Fibroblast of mammary gland (primary cell): ENCODE results near the gene SAMD11.

ENCODE experiments used
- DNase-seq: peaks from one replicate; pipeline ENCODE4 v3.0.0-alpha.2; 2010; ENCODE audit warnings: low read depth
- H3K4me3 ChIP-seq: 2 replicates; pipeline ENCODE4 v1.5.1; 2011; ENCODE audit warnings: low read depth, mild to moderate bottlenecking, low read length, moderate library complexity; ENCODE audit not compliant: control insufficient read depth
- TF ChIP-seq, protein P1 (sequence below): conservative IDR thresholded peaks from 2 replicates; pipeline ENCODE4 v1.5.1; 2011; ENCODE audit warnings: low read depth, low read length, inconsistent platforms; ENCODE audit not compliant: control insufficient read depth, insufficient read depth

The SAMD11 gene

DNA sequence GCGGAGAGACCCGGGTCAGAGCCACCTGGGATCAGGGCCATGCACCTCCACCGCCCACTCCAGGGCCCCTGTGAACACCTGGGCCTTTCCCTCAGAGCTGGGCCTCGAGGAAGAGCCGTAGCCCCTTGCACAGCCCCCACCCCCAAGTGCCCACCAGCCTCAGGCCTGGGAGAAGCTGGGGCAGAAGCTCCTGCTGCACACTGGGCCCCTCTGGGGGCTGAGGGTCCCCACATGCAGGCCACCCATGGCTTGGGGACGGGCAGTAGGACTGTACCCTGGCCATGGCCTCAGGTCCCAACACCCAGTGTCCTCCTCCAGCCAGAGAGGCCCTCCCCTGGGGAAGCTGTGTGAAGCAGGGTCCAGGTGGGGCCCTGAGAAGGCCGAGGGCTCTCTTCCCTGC is 28.9 kb downstream of the SAMD11 start:
- TF ChIP-seq, protein P1, sequence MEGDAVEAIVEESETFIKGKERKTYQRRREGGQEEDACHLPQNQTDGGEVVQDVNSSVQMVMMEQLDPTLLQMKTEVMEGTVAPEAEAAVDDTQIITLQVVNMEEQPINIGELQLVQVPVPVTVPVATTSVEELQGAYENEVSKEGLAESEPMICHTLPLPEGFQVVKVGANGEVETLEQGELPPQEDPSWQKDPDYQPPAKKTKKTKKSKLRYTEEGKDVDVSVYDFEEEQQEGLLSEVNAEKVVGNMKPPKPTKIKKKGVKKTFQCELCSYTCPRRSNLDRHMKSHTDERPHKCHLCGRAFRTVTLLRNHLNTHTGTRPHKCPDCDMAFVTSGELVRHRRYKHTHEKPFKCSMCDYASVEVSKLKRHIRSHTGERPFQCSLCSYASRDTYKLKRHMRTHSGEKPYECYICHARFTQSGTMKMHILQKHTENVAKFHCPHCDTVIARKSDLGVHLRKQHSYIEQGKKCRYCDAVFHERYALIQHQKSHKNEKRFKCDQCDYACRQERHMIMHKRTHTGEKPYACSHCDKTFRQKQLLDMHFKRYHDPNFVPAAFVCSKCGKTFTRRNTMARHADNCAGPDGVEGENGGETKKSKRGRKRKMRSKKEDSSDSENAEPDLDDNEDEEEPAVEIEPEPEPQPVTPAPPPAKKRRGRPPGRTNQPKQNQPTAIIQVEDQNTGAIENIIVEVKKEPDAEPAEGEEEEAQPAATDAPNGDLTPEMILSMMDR, result no peak
- no peak for DNase-seq
- H3K4me3 ChIP-seq, result no peak overlapping the region

DNA sequence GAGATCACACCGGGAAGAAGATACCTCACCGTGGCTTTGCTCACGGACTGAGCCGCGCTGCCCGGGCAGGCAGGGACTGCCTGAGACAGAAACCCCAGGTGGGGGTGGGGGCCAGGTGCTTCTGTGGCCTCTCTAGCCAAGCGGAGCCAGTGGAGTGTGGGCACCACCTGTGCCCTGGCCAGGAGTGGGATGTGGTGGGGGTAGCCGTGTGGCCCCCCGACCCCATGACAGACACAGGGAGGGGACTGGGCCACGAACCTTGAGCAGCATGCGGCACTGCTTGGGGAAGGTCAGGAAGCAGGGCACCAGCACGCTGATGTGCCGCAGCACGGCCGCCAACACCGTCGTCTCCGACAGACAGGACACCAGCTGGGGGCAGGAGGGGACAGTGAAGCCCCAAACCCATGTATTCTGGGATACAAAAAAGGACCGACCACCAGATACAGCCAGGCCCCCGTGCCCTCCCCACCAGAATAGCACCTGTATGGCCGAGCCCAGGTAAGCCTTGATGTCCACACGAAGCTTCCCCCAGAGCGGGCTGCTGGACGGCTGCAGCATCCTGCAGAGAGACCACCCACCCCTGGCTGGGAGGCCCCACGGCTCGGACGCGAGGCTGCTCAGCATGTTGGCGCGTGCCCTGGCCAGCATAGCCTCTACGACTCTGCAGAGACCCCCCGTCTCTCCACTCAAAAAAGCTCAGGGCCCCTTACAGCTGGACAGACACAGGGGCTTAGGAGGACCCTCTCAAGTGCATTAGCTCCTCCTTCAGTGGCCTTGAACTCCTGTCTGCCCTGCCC is 30.0 kb downstream of the SAMD11 start:
- H3K4me3 ChIP-seq, result no peak overlapping the region
- TF ChIP-seq, protein P1, result no peak
- no peak for DNase-seq

GRCh38 chr1:954927-955326 is 31.2 kb downstream of the SAMD11 start:
- H3K4me3 ChIP-seq, result no peak overlapping the region
- TF ChIP-seq, protein P1, result no peak
- DNase-seq, result no peak

GRCh38 chr1:955474-955873 is 31.8 kb downstream of the SAMD11 start:
- TF ChIP-seq, protein P1, result no peak
- no peak overlapping the region for H3K4me3 ChIP-seq
- DNase-seq, result no peak

- TF ChIP-seq, protein P1, result no peak
- H3K4me3 ChIP-seq, result no peak overlapping the region
Measured at GRCh38 chr1:956636-957035, 32.9 kb downstream of the SAMD11 start.

GRCh38 chr1:958823-959730 is 35.4 kb downstream of the SAMD11 start, which contains the start of gene NOC2L:
Gene NOC2L, minus strand, starts transcription at chr1:959256. Its CDS starts 16 bp downstream, at chr1:959240.
- peak within 1 kb of the TSS; percentile 98 for H3K4me3 ChIP-seq
- TF ChIP-seq, protein P1, result no peak
- peak; percentile 78 for DNase-seq

More at GRCh38 chr1:956636-957035, 32.9 kb downstream of the SAMD11 start:
- no peak for DNase-seq
